Activated CD4-positive, alpha-beta T cell treated with anti-CD3 and anti-CD28 coated beads for 36 hours (primary cell): ENCODE results near the gene USP51. TPM values are rescaled to one million over a fixed set of nuclear protein-coding genes. Genes with fewer than 3 reads are reported as not detected.
"Not testable (repeated sequence)": the region's sequence is repeated elsewhere in the genome, so short reads cannot be mapped to it uniquely, and the experiment has no call there.

Experiments used
- ATAC-seq: fragments of 200-7000 bp; cut with Tn5 transposase; one replicate; pipeline ENCODE4 v1.10.0; 2021; ENCODE audit warnings: mild to moderate bottlenecking, moderate library complexity
- CTCF ChIA-PET: fragments of 350-600 bp; sonication (Branson Sonifier 250); formaldehyde crosslinking; loops from one replicate; lab custom pipeline; 2021; ENCODE audit warnings: antibody characterized with exemption; lab: Charles Lee
- POLR2A ChIA-PET: fragments of 350-600 bp; sonication (Branson Sonifier 250); formaldehyde crosslinking; loops from one replicate; lab custom pipeline; 2021; ENCODE audit warnings: antibody characterized with exemption, inconsistent platforms; lab: Charles Lee
- DNase-seq: peaks from one replicate; pipeline ENCODE4 v3.0.0-alpha.2; 2020
- H3K27ac Mint-ChIP-seq: one replicate; pipeline ENCODE4 v1.8.0; 2021; ENCODE audit warnings: mixed read lengths
- H3K27me3 Mint-ChIP-seq: one replicate; pipeline ENCODE4 v1.8.0; 2021; ENCODE audit warnings: mixed read lengths
- H3K36me3 Mint-ChIP-seq: one replicate; pipeline ENCODE4 v1.8.0; 2021; ENCODE audit warnings: low read depth, mixed read lengths
- H3K4me1 Mint-ChIP-seq: one replicate; pipeline ENCODE4 v1.8.0; 2021; ENCODE audit warnings: mixed read lengths
- H3K4me3 Mint-ChIP-seq: one replicate; pipeline ENCODE4 v1.8.0; 2021; ENCODE audit warnings: mild to moderate bottlenecking, moderate library complexity, mixed read lengths
- H3K9me3 Mint-ChIP-seq: one replicate; pipeline ENCODE4 v1.8.0; 2021; ENCODE audit warnings: low read depth, mixed read lengths
- intact Hi-C, 2 experiments: fragments of 100-400 bp; cut with DNase I in 1 of 2; cut with micrococcal nuclease in 1 of 2; formaldehyde crosslinking; loops; one replicate each; pipeline versions ENCODE4 v1.14.2 to v1.15.1; 2022 to 2024; cut with DNase I, micrococcal nuclease
- total RNA-seq, 2 experiments: library from RNA; stranded (reverse); gene quantifications; one replicate each; pipeline ENCODE4 v1.2.3, GENCODE V29; 2021

USP51 gene
- total RNA-seq, 2 experiments from 2014 or later = 1.5 to 2.5 TPM

DNA sequence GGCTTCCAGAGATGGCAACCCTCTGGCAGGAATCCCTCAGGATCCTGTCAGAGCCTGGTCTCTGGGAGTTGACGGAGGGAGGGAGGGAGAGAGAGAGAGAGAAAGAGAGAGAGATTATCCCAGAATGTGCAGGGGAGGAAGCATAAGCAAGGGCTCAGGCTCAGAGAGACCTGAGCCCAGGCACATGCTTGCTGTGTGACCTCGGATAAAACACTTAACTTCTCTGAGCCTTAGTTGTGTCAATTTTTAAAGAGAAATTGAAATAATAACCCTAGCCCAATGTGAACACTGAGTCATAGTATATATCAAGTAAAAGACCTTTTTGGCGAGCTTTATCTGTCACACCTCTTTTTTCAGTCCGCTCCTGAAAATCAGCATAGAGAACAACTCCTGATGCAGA, 473 bp upstream of the USP51 start:
- Mint-ChIP-seq H3K27ac (peak overlapping the region; percentile 95), H3K27me3 (no peaks in the 10 kb centered on the region), H3K36me3 (peaks cover 3% of the 10 kb centered on the region), H3K4me3 (peak overlapping the region; percentile 85), H3K4me1 (peaks cover 18% of the 10 kb centered on the region), H3K9me3 (no peaks in the 10 kb centered on the region)
- no peak for ATAC-seq
- CTCF ChIA-PET = interaction anchor here (0.8 to 1.3 kb wide), 2 partner anchors 38 to 844 kb away, joined by 4 to 6 read pairs; partner anchors contain the start of gene MAGEH1
- POLR2A ChIA-PET = no interaction called here
- no peak for DNase-seq
- intact Hi-C loops = no loop called here

DNA sequence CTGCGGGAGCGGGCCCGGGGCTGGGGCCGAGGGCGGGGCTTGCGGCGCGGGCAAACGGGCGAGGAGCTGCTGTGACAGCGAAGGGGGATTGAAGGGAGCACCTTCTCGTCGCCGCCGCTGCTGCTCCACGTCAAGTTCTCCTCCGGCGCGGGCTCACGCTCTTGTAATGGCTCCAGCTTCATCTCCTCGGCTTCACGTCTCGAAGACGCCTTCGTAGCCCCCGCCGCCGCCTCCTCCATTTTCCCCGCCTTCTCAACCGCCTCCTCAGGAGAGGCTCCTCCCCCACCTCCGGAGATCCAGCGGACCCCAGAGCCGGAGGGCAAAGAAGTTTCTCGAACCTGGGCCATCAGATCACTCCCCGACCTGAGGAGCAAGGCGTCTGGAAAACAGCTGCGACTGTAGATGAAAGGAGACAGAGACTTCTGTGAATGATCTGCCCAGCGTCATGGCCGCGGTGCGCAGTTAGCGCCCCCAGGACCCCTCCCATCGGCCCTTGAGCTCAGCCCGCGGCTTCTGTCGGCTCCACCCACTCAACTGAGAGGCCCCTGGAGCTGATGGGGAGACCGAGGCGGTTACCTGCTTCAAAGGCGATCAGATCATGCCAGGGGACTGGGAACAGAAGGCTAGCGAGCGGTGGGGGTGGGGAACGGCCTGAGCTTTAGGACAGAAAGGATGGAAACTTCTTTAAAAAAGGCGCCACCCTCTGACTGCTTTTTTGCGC, 895 bp downstream of the USP51 start:
- peaks cover 3% of the 10 kb centered on the region for H3K36me3 Mint-ChIP-seq
- H3K9me3 Mint-ChIP-seq = no peaks in the 10 kb centered on the region
- intact Hi-C loops = no loop called here
- ChIA-PET CTCF (interaction anchor here (1.1 to 1.3 kb wide), 2 partner anchors 37 to 432 kb away, joined by 3 to 6 read pairs; partner anchors contain the start of gene MAGEH1), POLR2A (interaction anchor here (0.8 to 1.7 kb wide), 2 partner anchors 37 to 229 kb away, joined by 3 to 8 read pairs; partner anchors contain the start of gene MAGEH1)
- peak overlapping the region; percentile 85 for H3K4me3 Mint-ChIP-seq
- H3K27me3 Mint-ChIP-seq = no peaks in the 10 kb centered on the region
- H3K27ac Mint-ChIP-seq = peak overlapping the region; percentile 95
- ATAC-seq = peak; percentile 78
- peaks cover 20% of the 10 kb centered on the region for H3K4me1 Mint-ChIP-seq
- peak; percentile 69 for DNase-seq

DNA sequence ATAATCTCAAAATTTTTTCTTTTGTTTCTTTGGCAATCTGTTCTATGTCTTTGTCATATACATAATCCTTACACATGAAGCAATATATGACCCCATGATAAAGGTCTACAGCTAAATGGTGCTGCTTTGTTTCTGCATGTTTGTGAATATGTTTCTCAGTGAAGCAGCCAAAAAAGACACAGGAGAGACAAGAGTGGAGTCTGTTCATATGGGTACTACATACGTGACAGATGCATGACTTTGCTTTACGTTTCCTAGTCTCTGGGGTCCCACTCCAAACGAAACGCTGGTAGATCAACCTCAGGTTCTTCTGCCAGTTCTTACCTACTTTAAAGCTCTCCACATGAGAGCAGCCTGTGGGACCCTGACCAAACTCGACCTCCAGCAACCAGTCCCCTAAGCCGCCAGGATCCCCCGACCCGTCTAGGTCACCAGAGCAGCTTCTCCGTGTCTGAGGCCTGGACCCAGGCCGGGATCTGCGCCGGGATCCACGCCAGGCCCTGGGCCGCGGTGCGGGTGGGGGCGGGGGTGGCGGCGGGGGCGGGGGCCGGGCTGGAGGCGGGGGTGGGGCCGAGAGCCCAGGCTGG, 1.5 kb downstream of the USP51 start:
- Mint-ChIP-seq H3K4me1 (peaks cover 20% of the 10 kb centered on the region), H3K4me3 (peak overlapping the region; percentile 85), H3K9me3 (no peaks in the 10 kb centered on the region), H3K27me3 (no peaks in the 10 kb centered on the region), H3K27ac (peak overlapping the region; percentile 73), H3K36me3 (peaks cover 3% of the 10 kb centered on the region)
- ChIA-PET POLR2A (interaction anchor here (1.7 kb wide), 1 partner anchor 36 kb away, joined by 8 read pairs; the partner anchor contains the start of gene MAGEH1), CTCF (no interaction called here)
- ATAC-seq (no peak), DNase-seq (no peak)
- intact Hi-C loops = no loop called here

DNA sequence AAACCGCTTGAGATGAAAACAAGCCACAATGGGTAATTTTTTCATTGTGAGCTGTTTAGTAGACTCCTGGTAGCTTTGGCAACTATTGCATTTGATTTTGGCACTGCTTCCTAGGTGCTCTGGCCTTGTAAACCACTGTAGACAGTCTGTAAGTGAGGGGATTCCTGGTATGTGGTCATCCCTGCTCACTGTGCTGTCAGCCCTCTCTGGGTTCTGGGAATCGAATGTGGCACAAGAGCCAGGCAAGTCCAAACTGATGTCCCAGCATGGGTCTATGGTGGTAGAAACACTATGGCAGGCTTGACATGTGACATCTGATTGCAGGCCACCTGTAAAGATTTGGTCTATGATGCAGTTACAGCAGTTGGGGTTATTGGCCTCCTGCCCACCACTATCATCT, 2.5 kb downstream of the USP51 start:
- H3K4me3 Mint-ChIP-seq = no peak overlapping the region
- H3K36me3 Mint-ChIP-seq = peaks cover 3% of the 10 kb centered on the region
- H3K27me3 Mint-ChIP-seq = no peaks in the 10 kb centered on the region
- peaks cover 20% of the 10 kb centered on the region for H3K4me1 Mint-ChIP-seq
- DNase-seq (no peak), ATAC-seq (no peak)
- H3K27ac Mint-ChIP-seq = no peak overlapping the region
- intact Hi-C loops = no loop called here
- ChIA-PET POLR2A (no interaction called here), CTCF (no interaction called here)
- H3K9me3 Mint-ChIP-seq = no peaks in the 10 kb centered on the region

DNA sequence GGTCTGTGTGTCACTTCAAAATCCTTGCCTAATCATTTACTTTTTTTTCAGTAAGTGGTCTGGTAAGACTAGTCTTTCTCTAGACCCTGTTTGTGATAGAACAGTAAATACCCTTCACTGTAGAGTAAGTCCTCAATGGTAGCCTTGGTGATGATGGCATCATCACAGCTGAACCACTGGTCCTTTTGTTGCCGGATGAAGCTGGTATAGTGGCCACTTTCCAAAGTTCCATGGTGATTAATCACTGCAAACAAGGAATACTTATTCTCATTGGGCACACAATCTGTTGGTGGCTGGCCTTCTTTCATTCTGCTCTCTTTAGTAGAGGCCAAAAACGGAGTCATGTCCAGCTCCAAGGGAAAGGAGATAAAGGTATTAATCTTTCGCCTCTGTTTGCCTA, 2.9 kb downstream of the USP51 start:
- Mint-ChIP-seq H3K36me3 (peaks cover 3% of the 10 kb centered on the region), H3K27ac (no peak overlapping the region), H3K4me3 (no peak overlapping the region), H3K9me3 (no peaks in the 10 kb centered on the region), H3K4me1 (peaks cover 20% of the 10 kb centered on the region), H3K27me3 (no peaks in the 10 kb centered on the region)
- intact Hi-C loops = no loop called here
- no peak for DNase-seq
- ChIA-PET CTCF (no interaction called here), POLR2A (no interaction called here)
- ATAC-seq = no peak

DNA sequence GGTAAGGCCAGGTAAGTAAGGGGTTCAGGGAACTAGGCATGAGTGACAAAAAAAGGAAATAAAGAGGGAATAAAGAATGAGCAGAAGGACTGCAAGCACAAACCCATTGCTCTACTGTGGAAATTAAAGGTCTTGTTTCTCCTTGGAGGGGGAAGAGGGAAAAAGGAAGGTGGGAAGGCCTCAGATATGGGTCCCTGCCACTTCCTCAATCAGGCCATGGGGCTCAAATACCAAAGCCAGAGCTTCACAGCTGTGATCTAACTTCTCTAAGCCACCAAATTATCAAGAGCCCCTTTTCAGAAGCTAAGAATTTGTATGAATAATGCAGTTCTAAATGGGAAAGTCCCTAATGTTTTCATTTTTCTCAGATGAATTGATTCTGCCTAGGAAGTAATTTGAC, 4.7 kb downstream of the USP51 start:
- no peaks in the 10 kb centered on the region for H3K9me3 Mint-ChIP-seq
- no peak overlapping the region for H3K4me3 Mint-ChIP-seq
- H3K36me3 Mint-ChIP-seq = peaks cover 3% of the 10 kb centered on the region
- no peak overlapping the region for H3K27ac Mint-ChIP-seq
- intact Hi-C loops = no loop called here
- POLR2A ChIA-PET = no interaction called here
- DNase-seq (no peak), ATAC-seq (no peak)
- H3K4me1 Mint-ChIP-seq = peaks cover 13% of the 10 kb centered on the region
- H3K27me3 Mint-ChIP-seq = no peaks in the 10 kb centered on the region
- CTCF ChIA-PET = no interaction called here

DNA sequence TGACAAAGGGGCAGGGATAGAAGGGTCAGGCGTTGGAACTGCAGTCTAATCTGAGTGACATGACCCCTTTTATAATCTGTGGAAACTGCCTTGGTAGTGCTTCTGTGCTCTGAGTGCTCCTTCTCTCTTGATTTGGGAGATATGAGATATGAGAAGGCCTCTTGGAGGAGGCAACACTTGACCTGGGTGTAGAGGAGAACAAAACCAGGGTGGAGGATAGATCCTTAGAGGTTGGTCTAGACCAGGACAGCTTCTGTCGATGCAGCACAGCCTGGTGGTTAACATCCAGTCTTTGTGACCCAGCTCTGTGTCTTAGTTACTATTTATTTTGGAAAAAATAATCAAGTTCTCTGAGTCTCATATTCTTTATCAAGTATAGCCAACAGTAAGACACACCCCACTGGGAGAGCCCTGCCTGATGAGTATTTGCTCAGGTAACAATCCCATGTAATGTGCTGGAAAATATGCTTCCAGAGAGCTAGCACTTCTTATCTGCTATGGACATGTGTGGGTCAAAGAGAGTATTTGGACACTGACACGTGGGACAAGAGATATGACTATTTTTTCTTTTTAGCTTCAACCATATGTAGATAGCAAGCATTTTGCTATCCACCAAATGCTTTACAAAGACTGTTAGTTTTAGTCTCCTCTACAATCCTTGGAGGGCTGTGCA, 9.1 kb downstream of the USP51 start:
- H3K9me3 Mint-ChIP-seq = no peaks in the 10 kb centered on the region
- CTCF ChIA-PET = no interaction called here
- intact Hi-C loops = no loop called here

DNA sequence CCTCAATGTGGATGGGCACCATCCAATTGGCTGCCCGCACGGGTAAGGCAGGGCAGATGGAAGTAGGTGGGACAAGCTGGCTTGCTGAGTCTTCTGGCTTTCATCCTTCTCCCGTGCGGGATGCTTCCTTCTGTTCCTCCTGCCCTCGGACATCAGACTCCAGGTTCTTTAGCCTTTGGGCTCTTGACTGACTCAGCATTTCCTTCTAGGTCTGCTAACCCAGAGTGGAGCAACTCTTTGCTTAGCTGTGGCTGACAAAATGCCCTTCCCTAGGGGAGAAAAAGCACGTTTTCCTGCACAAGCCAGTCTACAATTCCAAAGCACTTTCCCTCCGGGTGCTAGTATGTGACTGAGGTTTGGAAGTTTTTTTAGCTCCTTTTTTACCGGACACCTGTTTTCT, 9.7 kb downstream of the USP51 start:
- DNase-seq, POLR2A ChIA-PET, H3K36me3 Mint-ChIP-seq, intact Hi-C loops, H3K27me3 Mint-ChIP-seq, ATAC-seq, H3K4me3 Mint-ChIP-seq, H3K4me1 Mint-ChIP-seq, H3K27ac Mint-ChIP-seq, H3K9me3 Mint-ChIP-seq, CTCF ChIA-PET: not testable (repeated sequence)

More for the DNA sequence above, 9.1 kb downstream of the USP51 start:
- no peak for ATAC-seq
- H3K4me1 Mint-ChIP-seq = peaks cover 3% of the 10 kb centered on the region
- no peaks in the 10 kb centered on the region for H3K36me3 Mint-ChIP-seq
- no peak for DNase-seq
- H3K4me3 Mint-ChIP-seq = no peak overlapping the region
- POLR2A ChIA-PET = no interaction called here
- H3K27ac Mint-ChIP-seq = no peak overlapping the region
- no peaks in the 10 kb centered on the region for H3K27me3 Mint-ChIP-seq

DNA sequence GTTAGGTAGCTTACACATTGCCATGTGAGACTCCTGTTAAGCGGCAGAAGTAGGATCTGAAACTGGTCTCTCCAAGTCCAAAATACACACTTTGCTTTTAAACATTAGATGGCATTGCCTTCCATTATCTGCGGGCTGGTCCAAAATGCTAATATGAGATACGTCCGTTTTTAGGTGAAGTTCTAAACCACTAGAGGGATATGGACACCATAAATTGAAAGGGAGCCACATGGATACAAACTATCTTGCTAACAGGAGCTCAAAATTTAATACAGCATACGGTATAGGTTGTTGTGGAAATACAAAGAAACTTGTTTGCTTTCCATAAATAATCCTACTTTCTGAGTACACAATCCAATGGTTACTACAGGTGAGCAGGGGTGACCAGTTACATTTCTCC, 23.9 kb downstream of the USP51 start:
- CTCF ChIA-PET, POLR2A ChIA-PET, H3K9me3 Mint-ChIP-seq, H3K27ac Mint-ChIP-seq, H3K36me3 Mint-ChIP-seq, intact Hi-C loops, H3K27me3 Mint-ChIP-seq, H3K4me3 Mint-ChIP-seq, DNase-seq, H3K4me1 Mint-ChIP-seq, ATAC-seq: not testable (repeated sequence)

DNA sequence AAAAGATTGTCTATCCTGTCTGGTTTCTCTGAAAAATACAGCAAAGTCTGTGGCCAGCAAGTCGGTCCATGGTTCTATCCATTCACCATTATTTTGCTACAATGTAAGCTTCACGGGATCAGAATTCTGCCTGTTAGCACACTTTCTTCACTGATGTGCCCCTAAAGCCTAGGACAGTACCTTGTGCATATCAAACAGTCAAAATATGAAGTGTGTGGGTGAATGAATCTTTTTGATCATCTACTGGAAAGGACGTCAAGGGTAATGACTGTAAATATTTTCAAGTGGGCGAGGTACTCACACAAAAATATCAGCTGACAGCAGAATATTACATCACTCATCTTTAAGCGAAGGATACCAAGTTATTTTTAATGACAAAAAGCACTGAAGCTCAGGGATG, 24.5 kb downstream of the USP51 start:
- H3K36me3 Mint-ChIP-seq, intact Hi-C loops, H3K27ac Mint-ChIP-seq, DNase-seq, H3K4me3 Mint-ChIP-seq, ATAC-seq, H3K9me3 Mint-ChIP-seq, CTCF ChIA-PET, H3K27me3 Mint-ChIP-seq, POLR2A ChIA-PET, H3K4me1 Mint-ChIP-seq: not testable (repeated sequence)

DNA sequence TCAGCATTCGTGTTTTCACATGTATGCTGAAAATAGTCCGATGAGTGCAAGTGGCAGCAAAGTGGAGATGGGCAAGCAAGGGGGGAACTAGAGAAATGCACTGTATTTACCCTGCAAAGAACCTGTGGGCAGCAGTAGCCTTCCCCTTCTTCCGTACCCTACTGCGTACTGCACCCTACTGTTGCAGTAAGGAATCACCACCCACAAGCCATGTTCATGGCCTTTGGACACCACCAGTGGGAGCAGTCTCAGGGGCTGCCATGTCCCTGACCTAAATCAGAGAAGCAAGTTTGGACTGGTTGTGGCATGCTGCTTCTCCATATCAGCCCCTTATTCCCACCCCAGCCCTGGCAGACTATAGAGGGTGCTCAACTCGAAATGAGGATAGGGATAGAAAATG, 25.6 kb downstream of the USP51 start:
- H3K9me3 Mint-ChIP-seq, H3K27me3 Mint-ChIP-seq, H3K4me3 Mint-ChIP-seq, POLR2A ChIA-PET, H3K27ac Mint-ChIP-seq, H3K36me3 Mint-ChIP-seq, intact Hi-C loops, DNase-seq, CTCF ChIA-PET, H3K4me1 Mint-ChIP-seq: not testable (repeated sequence)
- ATAC-seq = peak; percentile 55
